Endodermal cell (in vitro differentiated cells): ENCODE measurements around the gene TRIB2. TPM values are rescaled to one million over a fixed set of nuclear protein-coding genes. Genes with fewer than 3 reads are reported as not detected.
A peak's percentile ranks its signal among the peaks of the same experiment; 100 is the strongest.

Source experiments
- DNase-seq: peaks from one replicate; pipeline ENCODE4 v3.0.0-alpha.2; 2017
- H3K27ac ChIP-seq: 2 replicates; pipeline ENCODE4 v1.5.1; 2013; ENCODE audit warnings: mild to moderate bottlenecking, low read depth, low read length, moderate library complexity
- H3K27me3 ChIP-seq: 2 replicates; pipeline ENCODE4 v1.6.1; 2013; ENCODE audit warnings: mild to moderate bottlenecking, low read length, moderate library complexity; ENCODE audit not compliant: insufficient read depth, control insufficient read depth, poor library complexity, severe bottlenecking
- H3K36me3 ChIP-seq: 2 replicates; pipeline ENCODE4 v1.7.0; 2013; ENCODE audit warnings: mild to moderate bottlenecking, low read length, moderate library complexity; ENCODE audit not compliant: control insufficient read depth, insufficient read depth
- H3K4me1 ChIP-seq: one replicate; pipeline ENCODE4 v1.7.0; 2013; ENCODE audit warnings: low read length; ENCODE audit not compliant: control insufficient read depth, insufficient read depth
- H3K4me3 ChIP-seq: 2 replicates; pipeline ENCODE4 v1.5.1; 2013; ENCODE audit warnings: mild to moderate bottlenecking, low read length, moderate library complexity
- H3K9ac ChIP-seq: 2 replicates; pipeline ENCODE4 v1.6.1; 2013; ENCODE audit warnings: mild to moderate bottlenecking, low read length, moderate library complexity; ENCODE audit not compliant: poor library complexity, severe bottlenecking; ENCODE audit errors: extremely low read depth
- H3K9me3 ChIP-seq: 2 replicates; pipeline ENCODE4 v1.6.1; 2013; ENCODE audit warnings: mild to moderate bottlenecking, low read length, moderate library complexity; ENCODE audit not compliant: control insufficient read depth
- H3K27ac Mint-ChIP-seq: 2 replicates; pipeline ENCODE4 v1.8.0; 2020; ENCODE audit warnings: mixed read lengths
- H3K27me3 Mint-ChIP-seq: 2 replicates; pipeline ENCODE4 v1.8.0; 2021; ENCODE audit warnings: mild to moderate bottlenecking, mixed read lengths; ENCODE audit not compliant: insufficient read depth
- H3K36me3 Mint-ChIP-seq: 2 replicates; pipeline ENCODE4 v1.8.0; 2020; ENCODE audit warnings: low read depth, mixed read lengths
- H3K4me1 Mint-ChIP-seq: 2 replicates; pipeline ENCODE4 v1.8.0; 2020; ENCODE audit warnings: mixed read lengths
- H3K4me3 Mint-ChIP-seq: 2 replicates; pipeline ENCODE4 v1.8.0; 2020; ENCODE audit warnings: mild to moderate bottlenecking, moderate library complexity, mixed read lengths
- H3K9me3 Mint-ChIP-seq: 2 replicates; pipeline ENCODE4 v1.8.0; 2020; ENCODE audit warnings: mild to moderate bottlenecking, mixed read lengths
- WGBS, 2 experiments: methylation state at CpG; one replicate each; pipeline versions ENCODE4 v1.1.5 to v1.1.7; 2013; ENCODE audit warnings: missing lambda C conversion rate in 2 of 2, mixed read lengths in 1 of 2; ENCODE audit not compliant: insufficient coverage in 1 of 2, insufficient read length in 1 of 2; 5-methylcytosine and 5-hydroxymethylcytosine counted together
- total RNA-seq, 2 donors: library from RNA; stranded (reverse); fragmentation: NEBNext Ultra II Directional in 1 of 2; extraction: Animal tissue kit (Norgen Biotek cat#: 25700) in 1 of 2; gene quantifications; 2 replicates in 1 of 2; 3 replicates in 1 of 2; pipeline ENCODE4 v1.2.1, GENCODE V29; 2021
- TF ChIP-seq, protein P1 (sequence below): fragments of 200-600 bp; sonication (generic); conservative IDR thresholded peaks from 2 replicates; pipeline ENCODE4 v1.5.0; 2021; ENCODE audit warnings: antibody characterized with exemption, mild to moderate bottlenecking

TRIB2 gene
- total RNA-seq, 2 donors from 2014 or later, result 23.8 to 29.8 TPM

GRCh38 chr2:12742891-12743290 lies 26.2 kb downstream of the TRIB2 start:
- peaks cover 37% of the 10 kb centered on the region for H3K36me3 Mint-ChIP-seq

DNA sequence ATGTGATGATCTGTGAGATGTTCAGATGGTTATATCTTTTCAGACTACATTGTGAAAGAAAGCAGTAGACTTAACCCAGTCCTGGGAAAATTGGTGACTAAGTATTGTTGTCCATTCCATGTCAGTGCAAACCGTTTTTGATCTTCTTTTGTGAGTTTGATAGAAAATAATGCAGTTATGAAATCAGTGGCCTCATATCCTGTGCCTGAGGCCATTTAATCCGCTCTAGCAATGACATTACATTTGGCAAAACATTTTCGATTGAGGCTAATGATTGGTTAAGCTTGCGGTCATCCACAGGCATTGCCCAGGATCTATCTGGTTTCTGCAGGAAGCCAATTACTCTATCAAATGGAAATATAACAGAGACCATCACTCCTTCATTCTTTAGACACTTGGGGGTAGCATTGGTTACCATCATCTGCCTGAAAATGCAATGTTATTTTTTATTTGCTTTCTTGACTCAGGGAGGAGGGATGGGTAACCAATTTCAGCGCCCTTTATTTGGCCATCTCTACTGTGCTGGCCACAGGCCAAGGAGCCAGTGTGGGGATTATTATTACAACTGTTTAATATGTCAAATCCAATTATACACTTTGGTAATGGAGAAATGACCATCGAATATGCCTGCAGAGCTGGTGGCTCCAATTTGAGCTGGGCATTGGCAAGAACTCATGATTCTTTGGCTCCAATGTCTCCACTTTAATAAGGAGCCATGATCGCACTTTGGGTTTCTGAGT lies 33.6 kb downstream of the TRIB2 start:
- no peaks in the 10 kb centered on the region for H3K36me3 ChIP-seq
- no peaks in the 10 kb centered on the region for H3K27me3 ChIP-seq
- 93 to 94% methylated on average over 5 to 7 of the region's 7 CpGs for WGBS, 2 experiments
- no peaks in the 10 kb centered on the region for H3K9me3 Mint-ChIP-seq
- TF ChIP-seq, protein P1, sequence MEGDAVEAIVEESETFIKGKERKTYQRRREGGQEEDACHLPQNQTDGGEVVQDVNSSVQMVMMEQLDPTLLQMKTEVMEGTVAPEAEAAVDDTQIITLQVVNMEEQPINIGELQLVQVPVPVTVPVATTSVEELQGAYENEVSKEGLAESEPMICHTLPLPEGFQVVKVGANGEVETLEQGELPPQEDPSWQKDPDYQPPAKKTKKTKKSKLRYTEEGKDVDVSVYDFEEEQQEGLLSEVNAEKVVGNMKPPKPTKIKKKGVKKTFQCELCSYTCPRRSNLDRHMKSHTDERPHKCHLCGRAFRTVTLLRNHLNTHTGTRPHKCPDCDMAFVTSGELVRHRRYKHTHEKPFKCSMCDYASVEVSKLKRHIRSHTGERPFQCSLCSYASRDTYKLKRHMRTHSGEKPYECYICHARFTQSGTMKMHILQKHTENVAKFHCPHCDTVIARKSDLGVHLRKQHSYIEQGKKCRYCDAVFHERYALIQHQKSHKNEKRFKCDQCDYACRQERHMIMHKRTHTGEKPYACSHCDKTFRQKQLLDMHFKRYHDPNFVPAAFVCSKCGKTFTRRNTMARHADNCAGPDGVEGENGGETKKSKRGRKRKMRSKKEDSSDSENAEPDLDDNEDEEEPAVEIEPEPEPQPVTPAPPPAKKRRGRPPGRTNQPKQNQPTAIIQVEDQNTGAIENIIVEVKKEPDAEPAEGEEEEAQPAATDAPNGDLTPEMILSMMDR, result no peak
- H3K27ac ChIP-seq, result no peak overlapping the region
- H3K9ac ChIP-seq, result no peak overlapping the region
- H3K4me3 Mint-ChIP-seq, result no peak overlapping the region
- no peaks in the 10 kb centered on the region for H3K27me3 Mint-ChIP-seq
- H3K27ac Mint-ChIP-seq, result no peak overlapping the region
- H3K4me1 Mint-ChIP-seq, result no peaks in the 10 kb centered on the region
- no peaks in the 10 kb centered on the region for H3K36me3 Mint-ChIP-seq
- no peak for DNase-seq
- no peaks in the 10 kb centered on the region for H3K4me1 ChIP-seq
- no peaks in the 10 kb centered on the region for H3K9me3 ChIP-seq
- no peak overlapping the region for H3K4me3 ChIP-seq

More at GRCh38 chr2:12742891-12743290, 26.2 kb downstream of the TRIB2 start:
- H3K4me1 ChIP-seq, result no peaks in the 10 kb centered on the region
- TF ChIP-seq, protein P1, result no peak
- Mint-ChIP-seq H3K27ac (no peak overlapping the region), H3K4me3 (no peak overlapping the region), H3K27me3 (no peaks in the 10 kb centered on the region), H3K9me3 (no peaks in the 10 kb centered on the region), H3K4me1 (no peaks in the 10 kb centered on the region)
- no peak for DNase-seq
- no peaks in the 10 kb centered on the region for H3K36me3 ChIP-seq
- no peak overlapping the region for H3K27ac ChIP-seq
- H3K4me3 ChIP-seq, result no peak overlapping the region
- H3K27me3 ChIP-seq, result no peaks in the 10 kb centered on the region
- no peaks in the 10 kb centered on the region for H3K9me3 ChIP-seq
- H3K9ac ChIP-seq, result no peak overlapping the region
- 88 to 91% methylated on average over 3 of the region's 3 CpGs for WGBS, 2 experiments

- TF ChIP-seq, protein P1, result no peak
- H3K9me3 ChIP-seq, result no peaks in the 10 kb centered on the region
- Mint-ChIP-seq H3K4me3 (no peak overlapping the region), H3K9me3 (no peaks in the 10 kb centered on the region), H3K4me1 (peaks cover 1% of the 10 kb centered on the region), H3K27me3 (no peaks in the 10 kb centered on the region), H3K36me3 (no peaks in the 10 kb centered on the region), H3K27ac (no peak overlapping the region)
- peak; percentile 77 for DNase-seq
- no peak overlapping the region for H3K4me3 ChIP-seq
- H3K4me1 ChIP-seq, result no peaks in the 10 kb centered on the region
- H3K9ac ChIP-seq, result no peak overlapping the region
- H3K27ac ChIP-seq, result no peak overlapping the region
- H3K27me3 ChIP-seq, result no peaks in the 10 kb centered on the region
- 74% methylated on average over 5 of the region's 5 CpGs; no CpG with 5 or more reads in 1 of the 2 experiments for WGBS, 2 experiments
- no peaks in the 10 kb centered on the region for H3K36me3 ChIP-seq
Measured at GRCh38 chr2:12754643-12755042, 37.9 kb downstream of the TRIB2 start.
